ENCODE results near the gene DLX2. TPM values are rescaled to one million over a fixed set of nuclear protein-coding genes. Genes with fewer than 3 reads are reported as not detected.

The DLX2 gene
- polyA plus RNA-seq, 1 donor = 1.1 TPM

Other genes with a start within 250 kb of the DLX2 start
- 9.5 TPM for gene SLC25A12, start 208.7 kb downstream of the DLX2 start, polyA plus RNA-seq
- gene HAT1, start 180.4 kb downstream of the DLX2 start, polyA plus RNA-seq = 39.4 TPM
- gene METAP1D, start 102.9 kb downstream of the DLX2 start, polyA plus RNA-seq = 11.4 TPM
- gene DLX1, start 17.4 kb downstream of the DLX2 start, polyA plus RNA-seq = 3.4 TPM

Measured in large intestine (tissue), 1 donor.